Activated CD4-positive, alpha-beta T cell treated with anti-CD3 and anti-CD28 coated beads, Interleukin-2, amount 10 ng/mL, durations not matched to agents 7 days and 5 days (primary cell): ENCODE measurements around the gene SPECC1L. TPM values are rescaled to one million over a fixed set of nuclear protein-coding genes. Genes with fewer than 3 reads are reported as not detected.
A peak's percentile ranks its signal among the peaks of the same experiment; 100 is the strongest.
"Not testable (repeated sequence)": the region's sequence is repeated elsewhere in the genome, so short reads cannot be mapped to it uniquely, and the experiment has no call there.

ENCODE experiments used
- CTCF ChIA-PET: fragments of 350-600 bp; sonication (Branson Sonifier 250); formaldehyde crosslinking; loops from one replicate; lab custom pipeline; 2021; ENCODE audit warnings: antibody characterized with exemption; lab: Charles Lee
- POLR2A ChIA-PET: fragments of 350-600 bp; sonication (Branson Sonifier 250); formaldehyde crosslinking; loops from one replicate; lab custom pipeline; 2021; ENCODE audit warnings: antibody characterized with exemption; lab: Charles Lee
- DNase-seq: peaks from one replicate; pipeline ENCODE4 v3.0.0-alpha.2; 2020
- H3K27ac Mint-ChIP-seq: one replicate; pipeline ENCODE4 v1.8.0; 2021; ENCODE audit warnings: mild to moderate bottlenecking, moderate library complexity, mixed read lengths
- H3K27me3 Mint-ChIP-seq: one replicate; pipeline ENCODE4 v1.8.0; 2021; ENCODE audit warnings: mixed read lengths
- H3K36me3 Mint-ChIP-seq: one replicate; pipeline ENCODE4 v1.8.0; 2021; ENCODE audit warnings: low read depth, mixed read lengths
- H3K4me1 Mint-ChIP-seq: one replicate; pipeline ENCODE4 v1.8.0; 2021; ENCODE audit warnings: mixed read lengths
- H3K4me3 Mint-ChIP-seq: one replicate; pipeline ENCODE4 v1.8.0; 2021; ENCODE audit warnings: mild to moderate bottlenecking, moderate library complexity, mixed read lengths
- H3K9me3 Mint-ChIP-seq: one replicate; pipeline ENCODE4 v1.8.0; 2021; ENCODE audit warnings: mixed read lengths
- total RNA-seq, 2 experiments: library from RNA; stranded (reverse); gene quantifications; one replicate each; pipeline ENCODE4 v1.2.3, GENCODE V29; 2021

SPECC1L gene
- total RNA-seq, 2 experiments from 2014 or later: 53.1 to 59.5 TPM

GRCh38 chr22:24238101-24238694 is 32.4 kb upstream of the SPECC1L start:
- H3K27ac Mint-ChIP-seq, H3K36me3 Mint-ChIP-seq, DNase-seq, H3K9me3 Mint-ChIP-seq, H3K4me3 Mint-ChIP-seq, CTCF ChIA-PET, POLR2A ChIA-PET, H3K27me3 Mint-ChIP-seq: not testable (repeated sequence)
- peaks cover 31% of the 10 kb centered on the region for H3K4me1 Mint-ChIP-seq

- H3K36me3 Mint-ChIP-seq: no peaks in the 10 kb centered on the region
- CTCF ChIA-PET: interaction anchor here (0.8 to 1.7 kb wide), 4 partner anchors 9 to 51 kb away, joined by 3 to 8 read pairs (median 3); no protein-coding TSS in a partner anchor
- H3K27ac Mint-ChIP-seq: peak overlapping the region; percentile 86
These were observed 30.2 kb upstream of the SPECC1L start for GRCh38 chr22:24240381-24240780.

DNA sequence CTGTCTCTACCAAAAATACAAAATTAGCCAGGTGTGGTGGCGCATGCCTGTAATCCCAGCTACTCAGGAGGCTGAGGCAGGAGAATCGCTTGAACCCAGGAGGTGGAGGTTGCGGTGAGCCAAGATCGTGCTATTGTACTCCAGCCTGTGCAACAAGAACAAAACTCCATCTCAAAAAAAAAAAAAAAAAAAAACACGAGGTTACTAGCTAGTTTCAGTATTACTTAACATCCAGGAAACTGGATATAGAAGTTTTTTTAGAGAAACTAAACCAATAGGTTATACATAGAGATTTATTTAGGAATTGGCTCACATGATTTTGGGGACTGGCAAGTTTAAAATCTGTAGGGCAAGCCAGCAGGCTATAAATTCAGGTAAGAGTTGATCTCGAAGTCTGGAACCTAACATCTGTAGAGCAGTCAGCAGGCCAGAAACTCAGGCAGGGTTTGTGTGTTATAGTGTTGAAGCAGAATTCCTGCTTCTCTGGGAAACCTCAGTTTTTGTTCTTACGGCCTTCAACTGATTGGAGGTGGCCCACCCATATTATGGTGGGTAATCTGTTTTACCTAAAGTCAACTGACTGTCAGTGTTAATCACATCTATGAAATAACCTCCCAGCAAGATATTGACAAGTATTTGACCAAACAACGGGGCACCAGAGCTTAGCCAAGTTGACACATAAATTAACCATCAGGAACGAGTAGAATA is 29.5 kb upstream of the SPECC1L start:
- CTCF ChIA-PET: interaction anchor here (0.8 to 1.7 kb wide), 4 partner anchors 9 to 52 kb away, joined by 3 to 8 read pairs (median 3); no protein-coding TSS in a partner anchor
- H3K27me3 Mint-ChIP-seq, H3K36me3 Mint-ChIP-seq, H3K9me3 Mint-ChIP-seq, POLR2A ChIA-PET, DNase-seq, H3K4me3 Mint-ChIP-seq: not testable (repeated sequence)
- Mint-ChIP-seq H3K4me1 (peaks cover 46% of the 10 kb centered on the region), H3K27ac (peak overlapping the region; percentile 86)

More at GRCh38 chr22:24240381-24240780, 30.2 kb upstream of the SPECC1L start:
- DNase-seq: no peak
- Mint-ChIP-seq H3K4me3 (no peak overlapping the region), H3K9me3 (no peaks in the 10 kb centered on the region), H3K4me1 (peaks cover 46% of the 10 kb centered on the region), H3K27me3 (no peaks in the 10 kb centered on the region)
- POLR2A ChIA-PET: no interaction called here

GRCh38 chr22:24243417-24243816 is 27.2 kb upstream of the SPECC1L start:
- H3K4me1 Mint-ChIP-seq: peaks cover 44% of the 10 kb centered on the region
- H3K27me3 Mint-ChIP-seq, H3K36me3 Mint-ChIP-seq, H3K9me3 Mint-ChIP-seq, POLR2A ChIA-PET, DNase-seq: not testable (repeated sequence)
- peak overlapping the region; percentile 43 for H3K4me3 Mint-ChIP-seq
- CTCF ChIA-PET: interaction anchor here (0.7 to 2.3 kb wide), 11 partner anchors 12 to 86 kb away, joined by 3 to 24 read pairs (median 5); no protein-coding TSS in a partner anchor
- peak overlapping the region; percentile 98 for H3K27ac Mint-ChIP-seq

GRCh38 chr22:24244144-24244787 is 26.4 kb upstream of the SPECC1L start:
- ChIA-PET POLR2A (no interaction called here), CTCF (interaction anchor here (2.3 to 2.6 kb wide), 2 partner anchors 12 to 15 kb away, joined by 6 to 10 read pairs; no protein-coding TSS in a partner anchor)
- DNase-seq: no peak
- Mint-ChIP-seq H3K27me3 (no peaks in the 10 kb centered on the region), H3K4me1 (peaks cover 44% of the 10 kb centered on the region), H3K9me3 (no peaks in the 10 kb centered on the region), H3K36me3 (no peaks in the 10 kb centered on the region), H3K27ac (peak overlapping the region; percentile 72), H3K4me3 (no peak overlapping the region)

DNA sequence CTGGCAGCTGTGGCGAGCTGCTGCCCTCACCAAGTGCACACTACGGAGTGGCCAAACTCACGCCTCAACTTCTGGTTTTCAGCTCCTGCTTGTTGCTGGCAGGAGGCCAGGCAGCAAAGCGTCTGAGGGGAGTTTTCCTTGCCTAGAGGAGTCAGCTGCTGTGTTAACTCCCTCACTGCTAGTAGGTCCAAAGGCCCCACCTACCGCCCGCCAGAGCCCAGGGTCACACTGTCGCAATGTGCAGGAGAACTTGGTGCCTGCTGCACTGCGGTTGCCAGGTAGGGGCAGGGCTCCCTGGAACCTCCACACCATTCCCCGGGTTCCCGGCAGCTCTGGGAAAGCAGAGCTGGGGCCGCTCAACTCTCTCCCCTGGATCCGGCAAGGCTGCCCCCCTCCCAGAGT is 25.6 kb upstream of the SPECC1L start, which contains the start of gene GGT5:
GGT5 (minus strand) TSS at position 53 of the 402 bp plus-strand sequence. CDS start 357 bp downstream, outside the sequence.
- H3K9me3 Mint-ChIP-seq, H3K36me3 Mint-ChIP-seq, DNase-seq, POLR2A ChIA-PET, H3K4me3 Mint-ChIP-seq, H3K27me3 Mint-ChIP-seq: not testable (repeated sequence)
- CTCF ChIA-PET: interaction anchor here (1.1 to 2.6 kb wide), 2 partner anchors 13 to 55 kb away, joined by 3 to 10 read pairs; no protein-coding TSS in a partner anchor
- H3K4me1 Mint-ChIP-seq: peaks cover 42% of the 10 kb centered on the region
- peak within 1 kb of the TSS; percentile 72 for H3K27ac Mint-ChIP-seq

GRCh38 chr22:24245584-24246561 is 24.8 kb upstream of the SPECC1L start:
- DNase-seq: not testable (repeated sequence)
- CTCF ChIA-PET: interaction anchor here (1.1 to 2.6 kb wide), 2 partner anchors 14 to 56 kb away, joined by 3 to 10 read pairs; no protein-coding TSS in a partner anchor

DNA sequence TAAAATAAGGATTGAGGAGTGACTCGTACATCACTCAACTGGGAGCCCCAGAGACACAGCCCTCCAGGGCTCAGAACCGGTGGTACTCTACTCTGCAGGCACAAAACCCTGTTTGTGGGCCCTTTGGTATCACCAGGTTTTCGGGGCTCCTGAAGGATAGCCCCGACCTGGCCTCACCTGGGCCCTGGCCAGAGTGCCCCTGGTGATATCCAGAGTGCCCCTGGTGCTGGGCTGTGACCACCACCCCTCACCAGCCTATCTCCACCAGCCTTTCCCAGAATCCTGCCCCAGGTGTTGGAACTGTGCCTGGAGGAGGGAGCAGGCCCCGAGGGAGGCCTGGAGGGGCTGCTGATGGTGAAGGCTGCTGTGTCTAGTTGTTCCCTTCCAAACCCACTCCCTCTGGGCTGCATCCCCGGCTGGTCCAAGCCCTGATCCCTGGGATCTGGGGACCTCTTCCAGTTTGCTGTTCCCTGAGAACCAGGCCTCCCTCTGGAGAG is 23.6 kb upstream of the SPECC1L start:
- Mint-ChIP-seq H3K9me3 (no peaks in the 10 kb centered on the region), H3K4me3 (no peak overlapping the region), H3K4me1 (peaks cover 26% of the 10 kb centered on the region), H3K27me3 (no peaks in the 10 kb centered on the region), H3K27ac (peak overlapping the region; percentile 31), H3K36me3 (no peaks in the 10 kb centered on the region)
- CTCF ChIA-PET: interaction anchor here (0.6 to 1.2 kb wide), 5 partner anchors 15 to 291 kb away, joined by 3 to 7 read pairs (median 4); no protein-coding TSS in a partner anchor
- no peak for DNase-seq
- POLR2A ChIA-PET: no interaction called here

More at GRCh38 chr22:24245584-24246561, 24.8 kb upstream of the SPECC1L start:
- POLR2A ChIA-PET, H3K36me3 Mint-ChIP-seq, H3K4me3 Mint-ChIP-seq, H3K27me3 Mint-ChIP-seq, H3K9me3 Mint-ChIP-seq: not testable (repeated sequence)
- H3K27ac Mint-ChIP-seq: peak overlapping the region; percentile 66
- peaks cover 35% of the 10 kb centered on the region for H3K4me1 Mint-ChIP-seq

DNA sequence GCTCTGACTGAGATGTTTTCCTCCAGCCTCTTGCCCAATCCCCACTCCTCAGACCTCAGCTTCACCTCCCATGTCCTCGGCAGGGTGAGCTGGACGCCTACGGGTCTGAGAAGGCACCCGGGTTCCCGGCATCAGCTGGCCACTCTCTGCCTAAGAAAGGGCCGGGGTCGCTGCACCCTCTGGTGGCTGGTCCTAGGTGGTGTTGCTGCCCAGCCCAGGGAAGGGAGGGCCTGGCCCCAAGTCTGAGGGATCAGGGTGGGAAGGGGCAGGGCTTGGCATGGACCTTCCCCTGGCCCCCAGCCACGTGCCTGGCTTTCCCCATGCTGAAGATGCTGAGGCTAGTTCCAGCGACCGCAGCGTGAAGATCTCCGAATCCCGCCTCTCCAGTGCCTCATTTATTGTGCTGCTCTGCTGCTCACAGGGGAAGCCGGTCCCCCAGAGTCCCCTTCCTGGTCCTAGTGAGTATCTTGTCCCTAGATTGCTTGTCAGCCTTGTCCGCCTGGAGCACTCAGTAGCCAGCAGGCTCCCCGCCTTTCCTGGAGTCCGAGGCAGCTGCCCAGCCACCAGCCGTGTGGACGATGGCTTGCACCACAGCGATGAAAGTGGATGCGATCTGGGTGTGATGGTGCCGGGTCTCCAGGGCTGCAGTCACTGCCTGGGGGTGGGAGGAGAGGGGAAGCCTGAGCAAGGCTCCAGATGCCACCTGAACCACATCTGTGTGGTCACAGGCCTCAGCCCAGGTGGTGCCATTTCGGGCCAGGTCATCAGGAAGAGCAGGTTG is 22.9 kb upstream of the SPECC1L start:
- peak overlapping the region; percentile 31 for H3K27ac Mint-ChIP-seq

DNA sequence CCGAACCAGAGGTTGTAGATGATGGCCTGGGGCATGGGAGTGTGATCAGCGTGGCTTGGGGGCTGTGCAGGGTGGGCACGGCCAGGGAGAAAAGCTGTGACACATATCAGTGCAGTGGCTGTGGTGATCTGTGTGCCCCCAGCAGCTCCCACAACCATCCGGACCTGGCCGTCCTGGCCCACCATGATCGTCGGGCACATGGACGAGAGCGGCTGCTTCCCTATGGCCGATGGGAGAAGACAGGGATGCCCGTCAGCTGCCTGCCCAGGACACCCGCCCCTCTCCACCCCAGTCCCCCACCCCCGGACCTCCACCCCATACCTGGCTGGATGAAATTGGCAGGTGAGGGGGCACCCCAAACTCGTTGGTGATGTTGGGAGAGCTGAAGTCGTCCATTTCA is 22.0 kb upstream of the SPECC1L start:
- H3K27me3 Mint-ChIP-seq, POLR2A ChIA-PET, H3K9me3 Mint-ChIP-seq, DNase-seq, H3K36me3 Mint-ChIP-seq, CTCF ChIA-PET, H3K4me3 Mint-ChIP-seq, H3K27ac Mint-ChIP-seq: not testable (repeated sequence)
- H3K4me1 Mint-ChIP-seq: peaks cover 10% of the 10 kb centered on the region

More for the DNA sequence above, 22.9 kb upstream of the SPECC1L start:
- Mint-ChIP-seq H3K9me3 (no peaks in the 10 kb centered on the region), H3K27me3 (no peaks in the 10 kb centered on the region), H3K4me1 (peaks cover 19% of the 10 kb centered on the region), H3K4me3 (no peak overlapping the region), H3K36me3 (no peaks in the 10 kb centered on the region)
- ChIA-PET POLR2A (no interaction called here), CTCF (interaction anchor here (0.6 to 1.2 kb wide), 5 partner anchors 16 to 292 kb away, joined by 3 to 7 read pairs (median 4); no protein-coding TSS in a partner anchor)
- DNase-seq: peak; percentile 51

GRCh38 chr22:24249413-24249812 is 21.2 kb upstream of the SPECC1L start:
- not testable (repeated sequence) for H3K4me1 Mint-ChIP-seq, H3K9me3 Mint-ChIP-seq

More at GRCh38 chr22:24249413-24249812, 21.2 kb upstream of the SPECC1L start:
- H3K4me3 Mint-ChIP-seq, CTCF ChIA-PET, DNase-seq, POLR2A ChIA-PET, H3K27me3 Mint-ChIP-seq, H3K27ac Mint-ChIP-seq, H3K36me3 Mint-ChIP-seq: not testable (repeated sequence)
